NCI-H1417 treated with DMSO at 0.1 percent for 48 hours (cell line): ENCODE measurements around the gene CDH13.

ENCODE experiments used
- DNase-seq: peaks from one replicate; lab custom pipeline; 2025; lab: John Stamatoyannopoulos, UW

Gene CDH13

DNA sequence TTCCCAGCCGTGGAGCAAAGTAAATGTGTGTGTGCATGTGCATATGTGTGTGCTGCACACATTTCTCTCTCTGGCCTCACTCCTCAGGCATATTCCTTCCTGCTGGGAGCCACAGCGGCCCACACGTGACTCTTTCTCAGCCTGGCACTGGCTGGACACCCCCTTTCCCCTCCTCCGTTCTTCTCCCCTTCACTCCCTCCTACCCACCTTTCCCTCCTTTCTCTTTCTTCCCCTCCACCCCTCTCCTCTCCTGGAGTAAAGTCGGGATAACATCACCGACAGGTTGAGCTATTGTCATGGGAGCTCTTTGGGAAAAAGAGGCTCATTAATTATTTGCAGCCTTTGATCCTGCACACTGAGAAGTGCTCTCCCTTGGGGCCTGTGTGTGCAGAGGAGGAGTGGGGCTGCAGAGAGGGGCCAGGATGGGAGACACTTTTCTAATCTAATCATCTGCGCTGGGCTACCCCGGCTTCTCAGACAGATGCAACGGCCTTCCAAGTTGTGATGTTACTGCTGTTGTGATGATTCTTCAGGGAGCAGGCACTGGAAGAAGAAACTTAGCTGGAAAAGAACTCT lies 1054.7 kb downstream of the CDH13 start:
- DNase-seq, result no peak

DNA sequence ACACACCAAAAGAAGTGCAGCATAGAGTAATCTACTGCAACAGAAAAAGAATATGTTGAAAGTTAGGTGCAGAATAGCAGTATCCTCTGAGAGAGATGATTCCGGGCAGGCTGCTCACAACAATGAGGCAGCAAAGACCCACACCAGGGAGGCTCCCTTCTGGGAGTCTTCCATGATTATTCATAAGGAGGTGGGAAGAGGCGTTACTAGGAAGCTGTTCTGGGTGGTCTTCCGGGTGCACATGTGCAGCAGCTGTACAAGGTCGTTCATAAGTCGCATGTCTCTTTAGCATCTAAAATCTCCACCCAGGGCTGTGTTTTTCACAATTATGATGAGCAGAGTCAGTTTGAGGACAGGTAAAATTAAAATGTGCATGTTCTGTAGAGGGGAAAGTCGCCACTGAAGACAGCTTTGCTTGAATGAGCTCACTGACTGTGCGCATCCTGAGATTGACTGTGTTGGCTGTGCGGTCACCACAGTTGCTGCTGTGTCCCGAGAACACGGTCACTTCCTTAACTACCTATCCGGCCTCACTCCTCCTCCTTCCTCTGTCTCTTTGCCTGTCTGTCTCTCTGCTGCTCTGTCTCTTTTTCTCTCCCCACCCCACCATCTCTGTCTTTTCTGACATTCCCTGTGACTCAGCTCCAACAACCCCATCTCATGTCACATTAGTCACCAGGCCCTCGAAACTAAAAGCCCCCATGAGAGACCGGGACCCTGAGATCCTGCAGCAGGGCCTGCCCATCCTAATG lies 1055.5 kb downstream of the CDH13 start:
- no peak for DNase-seq

DNA sequence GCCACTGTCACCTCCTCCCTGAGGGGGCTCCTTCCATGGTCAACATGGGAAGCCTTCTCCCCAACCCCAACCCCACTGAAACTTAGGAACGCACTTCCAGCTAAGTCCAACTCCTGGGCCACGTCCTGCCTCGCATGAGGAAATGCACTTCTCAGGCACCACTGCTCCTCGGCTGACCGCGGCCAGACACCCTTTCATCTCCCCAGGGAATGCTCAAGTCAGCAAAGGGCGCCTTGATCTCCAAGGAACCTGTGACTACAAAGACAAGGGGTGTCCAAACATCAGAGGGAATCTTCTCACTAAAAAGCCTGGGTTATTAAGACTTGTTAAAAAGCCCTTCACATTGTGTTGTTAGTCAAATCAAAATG lies 1056.1 kb downstream of the CDH13 start:
- DNase-seq, result no peak

DNA sequence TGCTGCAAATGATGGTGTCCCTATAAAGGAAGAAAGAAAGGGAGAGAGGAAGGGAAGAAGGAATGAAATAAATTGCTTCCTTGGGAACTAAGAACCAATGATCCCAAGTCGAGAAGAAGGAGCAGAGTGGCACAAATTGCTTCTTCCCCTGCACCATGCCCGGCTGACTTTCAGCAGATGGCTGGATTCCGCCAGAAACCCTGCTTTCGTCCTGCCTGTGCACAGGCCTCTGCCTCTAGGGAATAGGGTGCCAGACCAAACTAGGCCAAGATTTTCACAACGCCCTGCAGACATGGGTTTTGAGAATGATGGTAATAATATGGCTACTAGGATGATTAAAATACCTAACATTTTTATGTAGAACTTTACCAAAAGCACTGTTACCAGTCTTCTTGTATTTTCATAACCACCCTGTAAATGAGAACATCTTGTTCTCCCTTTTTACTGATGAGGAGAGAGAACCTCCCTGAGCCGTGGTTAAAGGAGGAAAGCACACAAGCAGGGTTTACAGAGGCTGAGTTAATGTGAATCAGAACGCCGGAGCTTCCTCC lies 1058.9 kb downstream of the CDH13 start:
- no peak for DNase-seq

DNA sequence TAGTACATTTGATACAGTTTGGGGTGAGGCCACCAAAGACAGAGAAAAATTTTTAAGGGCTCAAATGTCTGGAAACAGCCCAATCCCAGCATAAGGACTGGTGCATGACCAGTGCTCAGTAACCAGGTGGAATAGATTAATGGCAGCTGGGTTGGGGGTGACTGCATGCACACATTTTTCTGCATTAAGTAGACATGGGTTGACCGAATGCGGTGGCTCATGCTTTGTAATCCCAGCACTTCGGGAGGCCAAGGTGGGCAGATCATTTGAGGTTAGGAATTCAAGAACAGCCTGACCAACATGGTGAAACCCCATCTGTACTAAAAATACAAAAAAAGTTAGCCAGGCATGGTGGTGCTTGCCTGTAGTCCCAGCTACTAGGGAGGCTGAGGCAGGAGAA lies 1060.0 kb downstream of the CDH13 start:
- DNase-seq, result no peak

- no peak for DNase-seq
Measured at GRCh38 chr16:83689385-83689831, 1062.6 kb downstream of the CDH13 start.

DNA sequence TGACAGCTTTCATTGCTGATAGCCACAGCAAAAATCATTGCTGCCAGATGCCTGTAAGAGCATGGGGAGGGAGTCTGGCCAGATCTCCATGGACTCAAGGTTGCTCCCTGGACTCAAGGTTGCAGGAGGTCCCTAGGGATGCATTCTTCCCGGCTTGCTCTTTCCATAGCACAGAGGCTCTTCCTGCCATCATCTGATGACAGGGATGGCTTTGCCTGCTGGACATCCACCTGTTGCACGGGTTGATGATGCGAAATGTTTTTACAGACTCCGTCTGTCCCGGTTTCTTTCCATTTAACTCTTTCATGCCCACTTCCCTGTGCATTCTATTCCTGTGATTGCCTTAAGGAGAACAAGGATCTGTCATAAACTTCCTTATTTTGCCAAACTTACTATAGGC lies 1065.5 kb downstream of the CDH13 start:
- no peak for DNase-seq

DNA sequence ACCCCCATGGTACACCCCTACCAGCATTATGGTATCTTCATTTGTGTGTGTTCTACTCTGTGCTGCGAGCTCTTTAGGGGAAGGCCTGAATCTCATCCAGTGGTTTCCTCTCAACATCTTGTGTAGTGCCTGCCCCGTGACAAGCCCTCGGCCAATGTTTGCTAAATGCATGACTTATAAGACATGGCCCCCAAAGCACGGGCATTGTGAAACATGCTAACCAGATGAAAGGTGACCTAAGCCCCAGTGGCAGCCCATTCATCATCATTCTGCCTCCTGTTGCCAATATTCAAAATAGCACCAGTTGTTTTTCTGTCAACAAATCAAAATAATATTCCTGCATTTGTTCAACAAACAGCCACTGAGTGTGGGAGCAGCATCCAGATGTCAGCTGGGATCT lies 1072.2 kb downstream of the CDH13 start:
- no peak for DNase-seq

DNA sequence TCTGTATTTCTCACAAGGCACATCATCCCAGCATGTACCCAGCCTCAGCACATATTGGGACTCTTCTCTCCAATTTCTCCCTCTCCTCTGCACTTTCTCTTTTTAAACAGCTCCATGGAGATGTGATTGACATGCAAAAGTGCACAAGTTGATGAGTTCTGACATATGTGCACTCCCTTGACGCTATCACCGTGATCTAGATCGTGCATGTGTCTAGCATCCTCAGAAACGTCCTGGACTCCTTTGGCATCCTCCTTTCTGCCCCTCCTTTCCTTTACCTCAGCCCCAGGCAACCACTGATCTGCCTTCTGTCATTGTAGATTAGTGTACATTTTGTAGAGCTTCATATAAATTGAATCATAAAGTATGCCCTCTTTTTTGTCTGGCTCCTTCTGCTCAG lies 1073.0 kb downstream of the CDH13 start:
- no peak for DNase-seq

- no peak for DNase-seq
Measured at GRCh38 chr16:83700918-83701317, 1074.1 kb downstream of the CDH13 start.

GRCh38 chr16:83701494-83701893 lies 1074.7 kb downstream of the CDH13 start:
- no peak for DNase-seq

DNA sequence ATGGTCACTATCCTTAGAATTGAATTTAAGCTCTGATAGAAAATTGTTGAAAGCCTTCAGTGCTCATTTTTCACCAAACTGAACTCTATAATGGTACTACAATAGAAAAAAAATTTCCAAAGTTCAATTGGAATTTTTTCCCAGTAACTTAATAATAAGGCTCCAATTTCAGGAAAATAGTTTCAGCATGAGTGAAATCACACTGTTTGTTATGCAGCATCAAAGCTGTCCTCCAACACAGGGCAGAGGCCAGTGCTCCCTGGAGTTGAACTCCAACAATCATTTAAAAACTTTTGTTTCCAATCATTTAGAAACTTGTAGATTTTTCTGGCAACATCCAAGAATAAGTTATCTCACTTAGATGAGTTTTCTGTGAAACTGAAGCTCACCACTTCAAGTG lies 1077.9 kb downstream of the CDH13 start:
- DNase-seq, result no peak

DNA sequence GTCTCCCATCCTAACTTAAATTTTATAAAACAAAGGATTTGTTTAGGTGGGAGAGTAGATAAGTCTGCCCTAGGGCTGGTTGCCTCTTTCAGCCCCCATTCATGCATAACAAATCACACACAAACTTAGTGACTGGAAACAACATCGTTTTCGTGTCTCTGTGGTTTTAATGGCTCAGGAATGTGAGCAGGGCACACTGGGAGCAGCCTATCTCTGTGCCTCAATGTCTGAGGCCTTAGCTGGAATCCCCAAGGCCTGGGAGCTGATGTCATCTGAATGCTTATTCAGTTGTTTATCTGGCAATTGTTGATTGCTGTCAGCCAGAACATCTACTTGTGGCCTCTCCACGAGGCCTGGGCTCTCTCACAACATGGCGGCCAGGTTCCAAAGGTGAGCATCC lies 1079.1 kb downstream of the CDH13 start:
- DNase-seq, result no peak

DNA sequence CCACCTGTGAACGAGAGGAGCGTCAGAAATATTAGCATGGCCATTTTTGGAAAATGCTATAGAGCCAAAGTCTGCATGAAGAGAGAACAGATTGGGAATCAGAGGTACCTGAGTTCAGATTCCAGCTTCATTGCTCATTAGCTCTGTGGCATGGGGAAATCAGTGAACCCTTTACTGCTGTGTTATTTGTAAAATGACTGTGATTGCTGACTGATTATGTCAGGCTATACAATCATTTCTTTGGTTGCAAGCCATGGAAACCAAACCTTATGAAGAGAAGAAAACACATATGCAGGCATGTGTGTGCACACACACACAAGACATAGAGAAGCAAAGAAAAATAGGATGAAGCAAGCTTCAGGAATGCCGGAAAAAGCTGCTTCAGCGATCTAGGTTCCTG lies 1079.6 kb downstream of the CDH13 start:
- DNase-seq, result no peak

GRCh38 chr16:83711069-83711468 lies 1084.3 kb downstream of the CDH13 start:
- no peak for DNase-seq

GRCh38 chr16:83713597-83713996 lies 1086.8 kb downstream of the CDH13 start:
- no peak for DNase-seq

- no peak for DNase-seq
Measured at GRCh38 chr16:83714286-83714685, 1087.5 kb downstream of the CDH13 start.

- DNase-seq, result peak; percentile 33
Measured at GRCh38 chr16:83715217-83715920, 1088.6 kb downstream of the CDH13 start.

DNA sequence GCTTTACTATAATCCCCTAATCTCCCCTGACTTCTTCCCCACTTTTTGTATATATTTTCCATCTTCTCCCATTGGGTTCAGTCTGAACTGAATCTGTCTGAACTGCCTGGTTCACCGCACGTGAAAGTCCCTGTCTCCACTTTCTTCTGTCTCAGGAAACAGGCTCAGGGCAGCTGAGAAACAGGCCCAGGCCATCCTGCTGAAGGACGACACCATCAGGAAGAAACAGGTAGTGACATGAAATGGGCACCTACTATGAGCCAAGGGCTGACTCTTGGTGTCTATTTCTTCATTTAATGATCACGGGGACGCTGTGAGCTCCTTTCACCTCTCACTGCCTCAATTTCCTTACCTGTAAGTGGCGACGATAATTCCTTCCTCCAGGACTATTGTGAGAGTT lies 1090.5 kb downstream of the CDH13 start:
- DNase-seq, result no peak

GRCh38 chr16:83717814-83718213 lies 1091.0 kb downstream of the CDH13 start:
- DNase-seq, result no peak

- DNase-seq, result no peak
Measured at GRCh38 chr16:83720213-83720612, 1093.4 kb downstream of the CDH13 start.

GRCh38 chr16:83720981-83721380 lies 1094.2 kb downstream of the CDH13 start:
- DNase-seq, result no peak

DNA sequence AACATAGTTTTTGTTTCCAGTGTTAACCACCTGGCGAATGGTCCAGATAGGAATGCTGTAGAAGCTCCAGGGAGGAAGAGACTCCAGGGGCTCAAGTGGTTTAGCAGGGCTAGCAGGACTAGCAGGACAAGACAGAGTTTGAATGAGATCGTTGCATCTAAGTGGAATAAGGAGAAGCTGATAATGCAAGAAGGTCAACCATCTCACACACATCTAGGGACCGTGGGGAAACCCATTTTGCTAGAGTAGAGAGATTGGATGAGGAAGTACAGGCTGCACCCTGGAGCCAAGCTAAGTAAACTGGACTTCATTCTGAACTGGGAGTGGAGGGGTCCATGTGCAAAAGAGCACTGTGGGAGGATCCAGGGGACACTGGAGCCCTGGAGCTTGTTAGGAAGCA lies 1094.9 kb downstream of the CDH13 start:
- no peak for DNase-seq
